GM12891 (cell line): ENCODE results near the gene UNC5C.

ENCODE experiments used
- POLR2A ChIP-seq: IDR thresholded peaks from 2 replicates; pipeline ENCODE4 v1.6.1; 2011; ENCODE audit warnings: low read depth, low read length, control low read depth
- POLR2AphosphoS5 ChIP-seq: IDR thresholded peaks from 2 replicates; pipeline ENCODE4 v1.6.1; 2011; ENCODE audit warnings: low read depth, low read length, control low read depth
- POU2F2 ChIP-seq: IDR thresholded peaks from 2 replicates; pipeline ENCODE4 v1.6.1; 2011; ENCODE audit warnings: low read depth, mild to moderate bottlenecking, control low read depth, low read length, moderate library complexity
- SPI1 ChIP-seq: IDR thresholded peaks from 2 replicates; pipeline ENCODE4 v1.6.1; 2011; ENCODE audit warnings: low read depth, low read length, control low read depth
- TAF1 ChIP-seq: IDR thresholded peaks from 2 replicates; pipeline ENCODE4 v1.6.1; 2011; ENCODE audit warnings: low read depth, low read length, control low read depth

GRCh38 chr4:95505151-95505550 lies 43.6 kb downstream of the UNC5C start:
- TF ChIP-seq POLR2A (no peak), POLR2AphosphoS5 (no peak), TAF1 (no peak), POU2F2 (no peak), SPI1 (no peak)
